Endothelial cell of umbilical vein (primary cell): ENCODE measurements around the gene TENT5C. TPM values are rescaled to one million over a fixed set of nuclear protein-coding genes. Genes with fewer than 3 reads are reported as not detected.
A peak's percentile ranks its signal among the peaks of the same experiment; 100 is the strongest.

Source experiments
- Bru-seq: library from RNA; stranded (reverse); fragments of 400-500 nt; gene quantifications from one replicate; lab custom pipeline; 2021; lab: Mats Ljungman, UMichigan
- BruChase-seq, 2 experiments: library from RNA; stranded (reverse); fragments of 400-500 nt; gene quantifications; one replicate each; lab custom pipeline; 2021; lab: Mats Ljungman, UMichigan
- BruUV-seq: library from RNA; stranded (reverse); fragments of 400-500 nt; replicated peaks from 2 replicates; lab custom pipeline; 2021; lab: Mats Ljungman, UMichigan
- CTCF ChIA-PET: fragments of 300-600, 350-600 bp; sonication (Branson Sonifier 250); formaldehyde crosslinking; loops from one replicate; lab custom pipeline; 2021; ENCODE audit warnings: antibody characterized with exemption, inconsistent platforms; lab: Charles Lee
- POLR2A ChIA-PET: fragments of 300-600, 350-600 bp; sonication (Branson Sonifier 250); formaldehyde crosslinking; loops from one replicate; lab custom pipeline; 2021; ENCODE audit warnings: antibody characterized with exemption, inconsistent platforms; lab: Charles Lee
- DNase-seq: peaks from one replicate; pipeline ENCODE4 v3.0.0-alpha.2; 2011; ENCODE audit warnings: low read depth, low spot score
- FAIRE-seq: peaks from 2 replicates; lab custom pipeline; 2011; peaks lifted over from hg19 to GRCh38; lab: Jason Lieb, UNC
- H2AFZ ChIP-seq: 2 replicates; pipeline ENCODE4 v1.6.0; 2012; ENCODE audit warnings: low read depth, low read length, control low read depth, inconsistent platforms
- H3K27ac ChIP-seq: 2 replicates; pipeline ENCODE4 v1.5.1; 2011; ENCODE audit warnings: low read depth, mild to moderate bottlenecking, control low read depth, low read length, moderate library complexity; ENCODE audit not compliant: insufficient read depth
- H3K27me3 ChIP-seq, 2 experiments: 2 replicates each; pipeline versions ENCODE4 v1.6.0 to v1.6.1; 2011; ENCODE audit warnings: low read length in 2 of 2, mixed read lengths in 1 of 2; ENCODE audit not compliant: control insufficient read depth in 2 of 2, insufficient read depth in 2 of 2
- H3K36me3 ChIP-seq, 2 experiments: 2 replicates in 1 of 2; 3 replicates in 1 of 2; pipeline ENCODE4 v1.5.1; 2011; ENCODE audit warnings: low read length in 2 of 2, mild to moderate bottlenecking in 1 of 2, moderate library complexity in 1 of 2; ENCODE audit not compliant: control insufficient read depth in 2 of 2, insufficient read depth in 2 of 2; ENCODE audit errors: extremely low read depth in 1 of 2
- H3K4me1 ChIP-seq: 3 replicates; pipeline ENCODE4 v1.5.1; 2011; ENCODE audit warnings: mild to moderate bottlenecking, low read length; ENCODE audit not compliant: control insufficient read depth, insufficient read depth; ENCODE audit errors: extremely low read depth
- H3K4me2 ChIP-seq: 2 replicates; pipeline ENCODE4 v1.6.1; 2011; ENCODE audit warnings: low read length, control low read depth, mixed read lengths; ENCODE audit not compliant: insufficient read depth
- H3K4me3 ChIP-seq, 3 experiments: fragments of 200-600 bp in 1 of 3; sonication (generic), shearing (Covaris generic) in 1 of 3; replicated peaks in 1 of 3; 2 replicates each; pipeline ENCODE4 v1.5.1; 2011 to 2016; ENCODE audit warnings: control low read depth in 3 of 3, low read length in 3 of 3, mild to moderate bottlenecking in 2 of 3, inconsistent platforms in 1 of 3, low read depth in 1 of 3, moderate library complexity in 1 of 3; ENCODE audit not compliant: insufficient read depth in 1 of 3
- H3K79me2 ChIP-seq: 2 replicates; pipeline ENCODE4 v1.6.0; 2012; ENCODE audit warnings: low read length, inconsistent platforms; ENCODE audit not compliant: control insufficient read depth, insufficient read depth
- H3K9ac ChIP-seq: replicated peaks from 2 replicates; pipeline ENCODE3; 2011; ENCODE audit warnings: low read length, control low read depth; ENCODE audit not compliant: insufficient read depth; ENCODE audit errors: extremely low read depth
- H3K9me1 ChIP-seq: replicated peaks from 3 replicates; pipeline ENCODE4 v1.6.0; 2011; ENCODE audit warnings: mild to moderate bottlenecking, low read length; ENCODE audit not compliant: control insufficient read depth, insufficient read depth; ENCODE audit errors: extremely low read depth
- H3K9me3 ChIP-seq: replicated peaks from 2 replicates; pipeline ENCODE4 v1.5.1; 2012; ENCODE audit warnings: low read length, inconsistent platforms; ENCODE audit not compliant: control insufficient read depth, insufficient read depth
- H4K20me1 ChIP-seq: replicated peaks from 2 replicates; pipeline ENCODE3; 2011; ENCODE audit warnings: mild to moderate bottlenecking, low read length; ENCODE audit not compliant: control insufficient read depth, insufficient read depth; ENCODE audit errors: extremely low read depth
- MYC ChIP-seq: IDR thresholded peaks from one replicate; pipeline ENCODE4 v1.6.1; 2011; ENCODE audit warnings: mild to moderate bottlenecking, low read depth, low read length
- POLR2A ChIP-seq: IDR thresholded peaks from 2 replicates; pipeline ENCODE4 v1.6.1; 2012; ENCODE audit warnings: low read depth, mild to moderate bottlenecking, control low read depth, low read length
- POLR2AphosphoS5 ChIP-seq: IDR thresholded peaks from 2 replicates; pipeline ENCODE4 v1.6.1; 2012; ENCODE audit warnings: low read depth, mild to moderate bottlenecking, control low read depth, low read length, moderate library complexity; ENCODE audit not compliant: insufficient read depth
- dilution Hi-C: fragments of 300-500 bp; cut with MboI; formaldehyde crosslinking; loops from one replicate; pipeline ENCODE4 v1.15.0; 2019; ENCODE audit warnings: low sequenced_read_pairs; ENCODE audit not compliant: extremely low pct_ligation_motif_present
- intact Hi-C: fragments of 100-400 bp; cut with micrococcal nuclease; formaldehyde crosslinking; loops from one replicate; pipeline ENCODE4 v1.10.0; 2022
- long read RNA-seq: library from polyadenylated mRNA; stranded (forward); transcript quantifications from one replicate; pipeline ENCODE4 v2.0.0, GENCODE V29; 2021
- polyA minus RNA-seq, 3 experiments: library from RNA; depleted of rRNA, polyadenylated mRNA; stranded (reverse); fragments of >200 nt; gene quantifications; 1 replicate in 1 of 3; 2 replicates in 2 of 3; pipeline ENCODE4 v1.2.3, GENCODE V29; 2011
- polyA plus RNA-seq, 4 experiments: library from polyadenylated mRNA; depleted of rRNA in 3 of 4; stranded (reverse) in 3 of 4; unstranded in 1 of 4; fragments of >200 nt; gene quantifications; 2 replicates each; pipeline versions ENCODE4 v1.2.1 to v1.2.3, GENCODE V29; 2011 to 2012; ENCODE audit warnings: missing spikeins in 1 of 4
- total RNA-seq: library from RNA; stranded (reverse); gene quantifications from 2 replicates; pipeline ENCODE4 v1.2.3, GENCODE V29; 2021
- TF ChIP-seq, protein P1 (sequence below), 2 donors: IDR thresholded peaks; 1 replicate in 1 of 2; 2 replicates in 1 of 2; pipeline ENCODE4 v1.5.1; 2011; ENCODE audit warnings: low read length in 2 of 2, mild to moderate bottlenecking in 2 of 2, moderate library complexity in 2 of 2, control low read depth in 1 of 2, inconsistent platforms in 1 of 2, low read depth in 1 of 2; ENCODE audit not compliant: insufficient read depth in 1 of 2; ENCODE audit errors: extremely low read depth in 1 of 2

Gene TENT5C
- total RNA-seq: 0.12 and 0.22 TPM in 2 replicates
- 0.05 and 0.06 TPM in 2 replicates for polyA plus RNA-seq
- 0.08 and 0.09 TPM in 2 replicates for polyA plus RNA-seq (2011; cell fraction: cytosol; rRNA removed)
- 0.08 and 0.11 TPM in 2 replicates for polyA plus RNA-seq (2011; cell fraction: nucleus; rRNA removed)
- 0.04 and 0.08 TPM in 2 replicates for polyA plus RNA-seq (2012)
- 0.25 and 0.70 TPM in 2 replicates for polyA minus RNA-seq
- 1.0 TPM for polyA minus RNA-seq (2011; cell fraction: cytosol; rRNA and poly(A)+ RNA removed)
- polyA minus RNA-seq (2011; cell fraction: nucleus; rRNA and poly(A)+ RNA removed): 0.19 and 0.24 TPM in 2 replicates
- percentile 21 among the genes with signal in this experiment for Bru-seq, nascent RNA
- BruChase-seq, experiment 1, labeled RNA remaining after a 6-hour chase: percentile 16 among the genes with signal in this experiment
- BruChase-seq, experiment 2, labeled RNA remaining after a 2-hour chase: percentile 27 among the genes with signal in this experiment
- long read RNA-seq: 0 reads

DNA sequence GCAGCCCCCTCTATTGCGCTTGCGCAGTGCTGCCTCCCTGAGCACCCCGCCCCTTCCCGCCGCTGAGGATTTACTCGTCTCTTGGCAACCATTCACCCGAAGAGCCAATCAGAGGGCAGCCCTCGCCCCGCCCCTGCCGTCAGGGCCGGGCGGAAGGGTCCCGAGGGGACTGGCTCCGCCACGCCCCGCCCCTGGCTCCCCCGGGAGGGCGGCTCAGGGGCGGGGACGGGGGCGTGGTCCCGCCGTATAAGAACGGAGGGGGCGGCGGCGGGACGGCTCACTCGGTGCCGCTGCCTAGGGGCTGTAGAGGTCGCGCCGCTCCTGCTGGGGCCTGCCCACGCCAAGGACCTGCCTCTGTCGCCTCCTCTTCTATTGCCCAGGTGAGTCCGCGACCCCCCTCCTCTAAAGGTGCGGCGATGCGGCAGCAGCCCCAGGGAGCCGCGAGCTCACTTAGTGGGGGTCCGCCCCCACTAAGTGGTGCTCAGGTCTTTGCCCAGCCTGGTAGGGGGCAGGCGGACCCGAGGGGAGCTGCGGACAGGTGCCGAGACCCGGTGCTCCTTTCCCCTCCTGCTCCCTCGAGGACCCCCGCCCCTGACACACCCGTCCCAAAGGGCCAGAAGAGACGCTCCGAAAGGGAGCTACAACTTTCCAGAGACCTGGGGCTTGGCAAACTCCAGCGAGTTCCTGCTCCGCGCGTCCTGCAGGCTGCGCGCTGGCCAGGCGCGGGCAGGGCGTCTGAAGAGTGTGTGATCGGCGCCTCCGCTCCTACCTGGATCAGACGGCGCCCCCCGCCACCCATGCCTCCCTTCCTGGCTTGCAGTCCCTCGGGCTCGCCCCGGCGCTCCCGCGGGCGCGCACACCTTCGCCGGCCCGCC lies at the start of gene TENT5C:
Gene TENT5C (plus strand): TSS at position 275 of the 875 bp plus-strand sequence. CDS start 16,821 bp downstream, outside the sequence.
- no peaks in the 10 kb centered on the region for H4K20me1 ChIP-seq
- dilution Hi-C loops (no loop called here), intact Hi-C loops (loop anchor here (1.0 to 10.0 kb wide), 8 partner anchors 66 to 711 kb away; partner anchors contain the start of genes GDAP2 and WDR3)
- H3K4me2 ChIP-seq: peak within 1 kb of the TSS; percentile 87
- ChIA-PET CTCF (interaction anchor here (0.6 to 2.8 kb wide), 12 partner anchors 11 to 323 kb away, joined by 3 to 67 read pairs (median 4); partner anchors contain the start of genes GDAP2 and WDR3), POLR2A (interaction anchor here (1.0 kb wide), 1 partner anchor 51 kb away, joined by 3 read pairs; no protein-coding TSS in a partner anchor)
- peak within 1 kb of the TSS; percentile 56 for H3K9ac ChIP-seq
- peak within 1 kb of the TSS; percentile 96 for H2AFZ ChIP-seq
- H3K79me2 ChIP-seq: no peaks in the 10 kb centered on the region
- H3K4me1 ChIP-seq: peaks cover 15% of the 10 kb centered on the region
- H3K9me1 ChIP-seq: no peaks in the 10 kb centered on the region
- peaks cover 29 to 44% of the 10 kb centered on the region in 2 experiments for H3K27me3 ChIP-seq
- H3K27ac ChIP-seq: no peak within 1 kb of the TSS
- DNase-seq: peak; percentile 96
- FAIRE-seq: peak; percentile 97
- peak within 1 kb of the TSS; percentile 68 to 87 (median 82) for H3K4me3 ChIP-seq
- no peaks in the 10 kb centered on the region for H3K9me3 ChIP-seq
- TF ChIP-seq MYC (no peak), POLR2A (peak; percentile 61), POLR2AphosphoS5 (peak; percentile 41)
- TF ChIP-seq, protein P1, sequence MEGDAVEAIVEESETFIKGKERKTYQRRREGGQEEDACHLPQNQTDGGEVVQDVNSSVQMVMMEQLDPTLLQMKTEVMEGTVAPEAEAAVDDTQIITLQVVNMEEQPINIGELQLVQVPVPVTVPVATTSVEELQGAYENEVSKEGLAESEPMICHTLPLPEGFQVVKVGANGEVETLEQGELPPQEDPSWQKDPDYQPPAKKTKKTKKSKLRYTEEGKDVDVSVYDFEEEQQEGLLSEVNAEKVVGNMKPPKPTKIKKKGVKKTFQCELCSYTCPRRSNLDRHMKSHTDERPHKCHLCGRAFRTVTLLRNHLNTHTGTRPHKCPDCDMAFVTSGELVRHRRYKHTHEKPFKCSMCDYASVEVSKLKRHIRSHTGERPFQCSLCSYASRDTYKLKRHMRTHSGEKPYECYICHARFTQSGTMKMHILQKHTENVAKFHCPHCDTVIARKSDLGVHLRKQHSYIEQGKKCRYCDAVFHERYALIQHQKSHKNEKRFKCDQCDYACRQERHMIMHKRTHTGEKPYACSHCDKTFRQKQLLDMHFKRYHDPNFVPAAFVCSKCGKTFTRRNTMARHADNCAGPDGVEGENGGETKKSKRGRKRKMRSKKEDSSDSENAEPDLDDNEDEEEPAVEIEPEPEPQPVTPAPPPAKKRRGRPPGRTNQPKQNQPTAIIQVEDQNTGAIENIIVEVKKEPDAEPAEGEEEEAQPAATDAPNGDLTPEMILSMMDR (IDR thresholded peaks at IDR 0.05; ENCODE audit: extremely low read depth in 1 of 2, insufficient read depth in 1 of 2, low read depth in 1 of 2, low read length in 2 of 2): no peak
- no peaks in the 10 kb centered on the region for H3K36me3 ChIP-seq
- BruUV-seq: TSS peak; percentile 27
